ENCODE data around the gene N4BP2L1. TPM values are rescaled to one million over a fixed set of nuclear protein-coding genes. Genes with fewer than 3 reads are reported as not detected.

N4BP2L1 gene
- total RNA-seq, 1 donor from 2014 or later = 24.3 TPM

DNA sequence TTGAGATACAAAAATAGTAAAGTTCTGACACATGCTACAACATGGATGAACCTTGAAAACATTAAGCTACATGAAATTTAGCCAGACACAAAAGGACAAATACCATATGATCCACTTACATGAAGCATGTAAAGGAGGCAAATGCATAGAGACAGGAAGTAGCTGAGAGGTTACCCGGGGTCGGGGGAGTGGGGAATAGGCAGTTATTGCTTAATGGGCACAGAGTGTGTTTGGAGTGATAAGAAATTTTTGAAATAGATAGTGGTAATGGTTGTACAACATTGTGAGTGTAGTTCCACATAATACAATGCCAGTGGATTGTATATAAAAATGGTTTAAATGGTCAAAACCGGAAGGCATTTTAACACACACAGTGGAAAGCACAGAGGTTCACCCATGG lies 4.3 kb downstream of the N4BP2L1 start:
- ChIA-PET CTCF (interaction anchor here (1.6 kb wide), 1 partner anchor 19 kb away, joined by 4 read pairs; no protein-coding TSS in a partner anchor), POLR2A (no interaction called here)
- H3K4me3 Mint-ChIP-seq = no peak overlapping the region
- H3K27ac Mint-ChIP-seq = peak overlapping the region; percentile 68
- intact Hi-C loops (cut with micrococcal nuclease) = no loop called here
- H3K4me1 Mint-ChIP-seq = peaks cover 36% of the 10 kb centered on the region
- TF ChIP-seq, protein P1, sequence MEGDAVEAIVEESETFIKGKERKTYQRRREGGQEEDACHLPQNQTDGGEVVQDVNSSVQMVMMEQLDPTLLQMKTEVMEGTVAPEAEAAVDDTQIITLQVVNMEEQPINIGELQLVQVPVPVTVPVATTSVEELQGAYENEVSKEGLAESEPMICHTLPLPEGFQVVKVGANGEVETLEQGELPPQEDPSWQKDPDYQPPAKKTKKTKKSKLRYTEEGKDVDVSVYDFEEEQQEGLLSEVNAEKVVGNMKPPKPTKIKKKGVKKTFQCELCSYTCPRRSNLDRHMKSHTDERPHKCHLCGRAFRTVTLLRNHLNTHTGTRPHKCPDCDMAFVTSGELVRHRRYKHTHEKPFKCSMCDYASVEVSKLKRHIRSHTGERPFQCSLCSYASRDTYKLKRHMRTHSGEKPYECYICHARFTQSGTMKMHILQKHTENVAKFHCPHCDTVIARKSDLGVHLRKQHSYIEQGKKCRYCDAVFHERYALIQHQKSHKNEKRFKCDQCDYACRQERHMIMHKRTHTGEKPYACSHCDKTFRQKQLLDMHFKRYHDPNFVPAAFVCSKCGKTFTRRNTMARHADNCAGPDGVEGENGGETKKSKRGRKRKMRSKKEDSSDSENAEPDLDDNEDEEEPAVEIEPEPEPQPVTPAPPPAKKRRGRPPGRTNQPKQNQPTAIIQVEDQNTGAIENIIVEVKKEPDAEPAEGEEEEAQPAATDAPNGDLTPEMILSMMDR (IDR thresholded peaks at IDR 0.05) = no peak
- peaks cover 57% of the 10 kb centered on the region for H3K36me3 Mint-ChIP-seq (ENCODE audit: low read depth)
- no peaks in the 10 kb centered on the region for H3K27me3 Mint-ChIP-seq
- no peak for DNase-seq
- ATAC-seq (ENCODE audit: low read depth) = no peak
- peaks cover 3% of the 10 kb centered on the region for H3K9me3 Mint-ChIP-seq

DNA sequence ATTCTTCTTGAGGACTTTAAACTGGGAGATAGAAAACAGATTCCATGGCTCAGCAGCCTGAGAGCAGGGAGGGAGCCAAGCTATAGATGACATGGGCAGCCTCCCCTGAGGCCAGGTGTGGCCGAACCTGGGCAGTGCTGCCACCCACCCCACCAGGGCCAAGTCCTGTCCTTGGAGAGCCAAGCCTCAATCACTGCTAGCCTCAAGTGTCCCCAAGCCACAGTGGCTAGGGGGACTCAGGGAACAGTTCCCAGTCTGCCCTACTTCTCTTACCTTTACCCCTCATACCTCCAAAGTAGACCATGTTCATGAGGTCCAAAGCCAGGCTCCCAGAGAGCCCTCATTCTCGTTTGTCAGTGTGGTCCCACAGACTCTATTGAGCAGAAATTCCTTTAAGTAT lies 8.1 kb downstream of the N4BP2L1 start:
- POLR2A ChIA-PET = no interaction called here
- no peak for DNase-seq
- intact Hi-C loops (cut with micrococcal nuclease) = no loop called here

DNA sequence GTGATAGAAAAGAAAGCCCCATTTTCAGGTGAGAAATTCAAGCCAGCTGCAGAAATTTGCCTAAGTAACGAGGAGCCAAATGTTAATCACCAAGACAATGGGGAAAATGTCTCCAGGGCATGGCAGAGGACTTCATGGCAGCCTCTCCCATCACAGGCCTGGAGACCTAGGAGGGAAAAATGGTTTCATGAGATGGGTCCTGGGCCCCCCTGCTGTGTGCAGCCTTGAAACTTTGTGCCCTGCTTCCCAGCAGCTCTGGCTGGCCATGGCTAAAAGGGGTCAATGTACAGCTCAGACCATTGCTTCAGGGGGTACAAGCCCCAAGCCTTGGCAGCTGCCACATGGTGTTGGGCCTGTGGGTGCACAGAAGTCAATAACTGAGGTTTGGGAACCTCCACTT lies 9.9 kb downstream of the N4BP2L1 start:
- TF ChIP-seq, protein P1 (IDR thresholded peaks at IDR 0.05) = no peak
- H3K27me3 Mint-ChIP-seq = no peaks in the 10 kb centered on the region
- H3K4me3 Mint-ChIP-seq = no peak overlapping the region
- ChIA-PET POLR2A (no interaction called here), CTCF (no interaction called here)
- peaks cover 45% of the 10 kb centered on the region for H3K36me3 Mint-ChIP-seq (ENCODE audit: low read depth)
- ATAC-seq (ENCODE audit: low read depth) = no peak
- H3K4me1 Mint-ChIP-seq = peaks cover 4% of the 10 kb centered on the region
- DNase-seq = no peak
- intact Hi-C loops (cut with micrococcal nuclease) = no loop called here
- peaks cover 5% of the 10 kb centered on the region for H3K9me3 Mint-ChIP-seq
- no peak overlapping the region for H3K27ac Mint-ChIP-seq

More for the DNA sequence above, 8.1 kb downstream of the N4BP2L1 start:
- CTCF ChIA-PET = no interaction called here
- ATAC-seq (ENCODE audit: low read depth) = no peak
- TF ChIP-seq, protein P1 (IDR thresholded peaks at IDR 0.05) = no peak
- peaks cover 5% of the 10 kb centered on the region for H3K9me3 Mint-ChIP-seq
- peaks cover 50% of the 10 kb centered on the region for H3K36me3 Mint-ChIP-seq (ENCODE audit: low read depth)
- no peak overlapping the region for H3K27ac Mint-ChIP-seq
- H3K4me3 Mint-ChIP-seq = no peak overlapping the region
- no peaks in the 10 kb centered on the region for H3K27me3 Mint-ChIP-seq
- peaks cover 15% of the 10 kb centered on the region for H3K4me1 Mint-ChIP-seq

DNA sequence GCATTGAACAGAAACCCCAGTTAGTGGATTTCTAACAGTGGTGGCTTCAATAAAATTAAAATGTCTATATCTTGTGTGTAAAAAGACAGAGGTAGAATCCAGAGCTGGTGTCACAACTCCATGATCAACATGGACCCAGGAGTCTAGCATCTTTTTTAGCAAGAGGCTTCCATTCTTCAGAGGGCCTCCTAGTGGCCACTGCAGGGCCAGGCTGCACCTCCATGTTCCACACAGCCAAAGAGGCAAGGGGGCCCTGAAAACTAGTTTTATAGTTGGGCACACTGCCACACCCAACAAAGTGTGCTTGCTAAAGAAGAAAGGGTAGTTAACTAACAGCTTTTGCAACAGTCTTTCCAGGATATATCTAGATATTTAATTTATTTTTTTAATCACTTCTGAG lies 12.9 kb downstream of the N4BP2L1 start:
- no peak overlapping the region for H3K4me3 Mint-ChIP-seq
- TF ChIP-seq, protein P1 (IDR thresholded peaks at IDR 0.05) = no peak
- DNase-seq (no peak), ATAC-seq (ENCODE audit: low read depth) (peak; percentile 37)
- ChIA-PET POLR2A (no interaction called here), CTCF (interaction anchor here (0.6 kb wide), 1 partner anchor 149 kb away, joined by 4 read pairs; no protein-coding TSS in a partner anchor)
- peaks cover 37% of the 10 kb centered on the region for H3K36me3 Mint-ChIP-seq (ENCODE audit: low read depth)
- no peak overlapping the region for H3K27ac Mint-ChIP-seq
- peaks cover 5% of the 10 kb centered on the region for H3K9me3 Mint-ChIP-seq
- H3K4me1 Mint-ChIP-seq = peaks cover 4% of the 10 kb centered on the region
- intact Hi-C loops (cut with micrococcal nuclease) = loop anchor here (1.0 kb wide), 1 partner anchor 13 kb away; the partner anchor contains the start of gene N4BP2L1
- no peaks in the 10 kb centered on the region for H3K27me3 Mint-ChIP-seq

DNA sequence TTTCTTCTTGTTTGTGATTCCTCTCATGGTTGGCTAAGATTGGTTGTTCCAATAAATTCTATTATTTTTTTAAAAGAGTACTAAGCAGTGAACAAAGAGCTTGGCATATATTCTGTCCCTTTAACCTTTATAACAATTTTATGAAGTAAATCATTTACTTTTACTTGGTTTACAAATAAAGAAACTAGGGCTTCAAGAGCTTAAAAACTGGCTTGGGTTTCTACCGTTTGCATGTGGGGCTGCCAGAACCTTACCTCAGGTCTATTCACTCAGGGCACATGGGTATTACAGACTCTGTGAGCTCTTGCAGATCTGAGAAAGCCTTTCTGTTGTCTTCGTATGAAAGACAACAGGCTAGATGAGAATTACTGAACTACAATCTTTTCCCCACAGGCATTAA lies 13.3 kb downstream of the N4BP2L1 start:
- H3K4me1 Mint-ChIP-seq = peaks cover 8% of the 10 kb centered on the region
- no peak overlapping the region for H3K27ac Mint-ChIP-seq
- no peak overlapping the region for H3K4me3 Mint-ChIP-seq
- peaks cover 37% of the 10 kb centered on the region for H3K36me3 Mint-ChIP-seq (ENCODE audit: low read depth)
- TF ChIP-seq, protein P1 (IDR thresholded peaks at IDR 0.05) = no peak
- ChIA-PET POLR2A (interaction anchor here (0.6 kb wide), 1 partner anchor 505 kb away, joined by 3 read pairs; no protein-coding TSS in a partner anchor), CTCF (no interaction called here)
- peaks cover 5% of the 10 kb centered on the region for H3K9me3 Mint-ChIP-seq
- H3K27me3 Mint-ChIP-seq = no peaks in the 10 kb centered on the region
- ATAC-seq (ENCODE audit: low read depth) (no peak), DNase-seq (no peak)
- intact Hi-C loops (cut with micrococcal nuclease) = no loop called here

Data from activated B cell treated with CpG ODN at 0.5 μM for 24 hours (primary cell).